ENCODE data around the gene HENMT1. TPM values are rescaled to one million over a fixed set of nuclear protein-coding genes. Genes with fewer than 3 reads are reported as not detected.

The HENMT1 gene
- polyA plus RNA-seq (2013) = 2.0 and 2.1 TPM in 2 replicates

GRCh38 chr1:108661030-108661609 is at the start of gene HENMT1:
HENMT1 (minus strand) TSS chr1:108661093; CDS start chr1:108659884, 1,209 bp downstream.
- Histone ChIP-seq H3K79me2 (ENCODE audit: control insufficient read depth, insufficient read depth, low read length, poor library complexity) (peaks cover 5% of the 10 kb centered on the region), H2BK12ac (ENCODE audit: low read length) (peak within 1 kb of the TSS; percentile 56), H2AFZ (ENCODE audit: insufficient read depth, low read length, poor library complexity) (peak within 1 kb of the TSS; percentile 99), H4K91ac (ENCODE audit: low read depth, low read length) (peak within 1 kb of the TSS; percentile 94), H2BK120ac (ENCODE audit: insufficient read depth, low read length, poor library complexity) (peak within 1 kb of the TSS; percentile 86), H3K4me2 (ENCODE audit: low read length) (peak within 1 kb of the TSS; percentile 82), H3K36me3 (ENCODE audit: control insufficient read depth in 1 of 2, insufficient read depth in 2 of 2, low read length in 2 of 2) (no peaks in the 10 kb centered on the region), H3K79me1 (ENCODE audit: low read length) (peaks cover 7% of the 10 kb centered on the region), H3K14ac (ENCODE audit: low read length) (peak within 1 kb of the TSS; percentile 96), H3K9me3 (ENCODE audit: insufficient read depth, low read depth, low read length) (no peaks in the 10 kb centered on the region), H3K4ac (ENCODE audit: low read depth, low read length) (peak within 1 kb of the TSS; percentile 77), H2AK5ac (ENCODE audit: low read length) (peak within 1 kb of the TSS; percentile 32), H3K27me3 (ENCODE audit: insufficient read depth, low read length) (no peaks in the 10 kb centered on the region), H4K8ac (ENCODE audit: low read depth, low read length) (peak within 1 kb of the TSS; percentile 99), H3K23ac (ENCODE audit: low read length) (no peak within 1 kb of the TSS), H2BK5ac (ENCODE audit: low read depth, low read length, poor library complexity) (peak within 1 kb of the TSS; percentile 31), H3K9ac (ENCODE audit: low read length) (peak within 1 kb of the TSS; percentile 62), H3K4me3 (ENCODE audit: low read depth, low read length) (peak within 1 kb of the TSS; percentile 71), H3K4me1 (ENCODE audit: control insufficient read depth in 1 of 2, insufficient read depth in 2 of 2, low read length in 2 of 2) (peaks cover 5% of the 10 kb centered on the region in 2 experiments), H3K27ac (ENCODE audit: low read depth, low read length) (no peak within 1 kb of the TSS), H3K18ac (ENCODE audit: low read length) (peak within 1 kb of the TSS; percentile 98), H4K12ac (ENCODE audit: low read depth, low read length) (peak within 1 kb of the TSS; percentile 91)
- peak; percentile 59 to 75 for DNase-seq
- no CpG with 5 or more reads among the region's 81 CpGs for WGBS (ENCODE audit: extremely low coverage, insufficient coverage, insufficient read length)

GRCh38 chr1:108708691-108709660 is 48.1 kb upstream of the HENMT1 start:
- Histone ChIP-seq H3K4me1 (ENCODE audit: control insufficient read depth in 1 of 2, insufficient read depth in 2 of 2, low read length in 2 of 2) (no peaks in the 10 kb centered on the region), H3K4ac (ENCODE audit: low read depth, low read length) (no peak overlapping the region), H2BK5ac (ENCODE audit: low read depth, low read length, poor library complexity) (no peak overlapping the region), H3K36me3 (ENCODE audit: control insufficient read depth in 1 of 2, insufficient read depth in 2 of 2, low read length in 2 of 2) (no peaks in the 10 kb centered on the region), H3K23ac (ENCODE audit: low read length) (no peak overlapping the region), H3K14ac (ENCODE audit: low read length) (no peak overlapping the region), H4K91ac (ENCODE audit: low read depth, low read length) (no peak overlapping the region), H2AFZ (ENCODE audit: insufficient read depth, low read length, poor library complexity) (no peak overlapping the region), H3K4me3 (ENCODE audit: low read depth, low read length) (no peak overlapping the region), H3K27ac (ENCODE audit: low read depth, low read length) (no peak overlapping the region), H3K4me2 (ENCODE audit: low read length) (no peak overlapping the region), H3K79me1 (ENCODE audit: low read length) (no peaks in the 10 kb centered on the region), H2AK5ac (ENCODE audit: low read length) (no peak overlapping the region), H3K18ac (ENCODE audit: low read length) (no peak overlapping the region), H4K8ac (ENCODE audit: low read depth, low read length) (no peak overlapping the region), H2BK120ac (ENCODE audit: insufficient read depth, low read length, poor library complexity) (no peak overlapping the region), H3K9me3 (ENCODE audit: insufficient read depth, low read depth, low read length) (no peaks in the 10 kb centered on the region), H3K27me3 (ENCODE audit: insufficient read depth, low read length) (no peaks in the 10 kb centered on the region), H4K12ac (ENCODE audit: low read depth, low read length) (no peak overlapping the region), H3K79me2 (ENCODE audit: control insufficient read depth, insufficient read depth, low read length, poor library complexity) (no peaks in the 10 kb centered on the region), H3K9ac (ENCODE audit: low read length) (no peak overlapping the region), H2BK12ac (ENCODE audit: low read length) (no peak overlapping the region)
- DNase-seq = no peak
- WGBS (ENCODE audit: extremely low coverage, insufficient coverage, insufficient read length) = no CpG with 5 or more reads among the region's 7 CpGs

GRCh38 chr1:108706643-108707042 is 45.8 kb upstream of the HENMT1 start:
- Histone ChIP-seq H3K4me3 (ENCODE audit: low read depth, low read length) (no peak overlapping the region), H2AFZ (ENCODE audit: insufficient read depth, low read length, poor library complexity) (no peak overlapping the region), H4K8ac (ENCODE audit: low read depth, low read length) (no peak overlapping the region), H3K9me3 (ENCODE audit: insufficient read depth, low read depth, low read length) (no peaks in the 10 kb centered on the region), H3K27me3 (ENCODE audit: insufficient read depth, low read length) (no peaks in the 10 kb centered on the region), H3K79me2 (ENCODE audit: control insufficient read depth, insufficient read depth, low read length, poor library complexity) (no peaks in the 10 kb centered on the region), H3K36me3 (ENCODE audit: control insufficient read depth in 1 of 2, insufficient read depth in 2 of 2, low read length in 2 of 2) (peaks cover 2 to 3% of the 10 kb centered on the region in 2 experiments), H3K27ac (ENCODE audit: low read depth, low read length) (no peak overlapping the region), H2BK12ac (ENCODE audit: low read length) (no peak overlapping the region), H3K4ac (ENCODE audit: low read depth, low read length) (no peak overlapping the region), H2BK120ac (ENCODE audit: insufficient read depth, low read length, poor library complexity) (no peak overlapping the region), H3K79me1 (ENCODE audit: low read length) (no peaks in the 10 kb centered on the region), H3K23ac (ENCODE audit: low read length) (no peak overlapping the region), H4K91ac (ENCODE audit: low read depth, low read length) (no peak overlapping the region), H4K12ac (ENCODE audit: low read depth, low read length) (no peak overlapping the region), H3K14ac (ENCODE audit: low read length) (no peak overlapping the region), H3K4me2 (ENCODE audit: low read length) (no peak overlapping the region), H2BK5ac (ENCODE audit: low read depth, low read length, poor library complexity) (no peak overlapping the region), H3K4me1 (ENCODE audit: control insufficient read depth in 1 of 2, insufficient read depth in 2 of 2, low read length in 2 of 2) (no peaks in the 10 kb centered on the region), H3K9ac (ENCODE audit: low read length) (no peak overlapping the region), H3K18ac (ENCODE audit: low read length) (no peak overlapping the region), H2AK5ac (ENCODE audit: low read length) (no peak overlapping the region)
- no CpG with 5 or more reads among the region's 3 CpGs for WGBS (ENCODE audit: extremely low coverage, insufficient coverage, insufficient read length)
- DNase-seq = no peak

- no peak overlapping the region for H2BK5ac ChIP-seq (ENCODE audit: low read depth, low read length, poor library complexity)
- no peak for DNase-seq
- no peak overlapping the region for H4K8ac ChIP-seq (ENCODE audit: low read depth, low read length)
- H2AK5ac ChIP-seq (ENCODE audit: low read length) = no peak overlapping the region
- H4K91ac ChIP-seq (ENCODE audit: low read depth, low read length) = no peak overlapping the region
- H2BK120ac ChIP-seq (ENCODE audit: insufficient read depth, low read length, poor library complexity) = no peak overlapping the region
- H3K27ac ChIP-seq (ENCODE audit: low read depth, low read length) = no peak overlapping the region
- no peaks in the 10 kb centered on the region for H3K9me3 ChIP-seq (ENCODE audit: insufficient read depth, low read depth, low read length)
- H3K27me3 ChIP-seq (ENCODE audit: insufficient read depth, low read length) = no peaks in the 10 kb centered on the region
- no peak overlapping the region for H3K4ac ChIP-seq (ENCODE audit: low read depth, low read length)
- H3K79me2 ChIP-seq (ENCODE audit: control insufficient read depth, insufficient read depth, low read length, poor library complexity) = no peaks in the 10 kb centered on the region
- no peak overlapping the region for H3K4me2 ChIP-seq (ENCODE audit: low read length)
- H2AFZ ChIP-seq (ENCODE audit: insufficient read depth, low read length, poor library complexity) = no peak overlapping the region
- no peaks in the 10 kb centered on the region for H3K79me1 ChIP-seq (ENCODE audit: low read length)
- no CpG with 5 or more reads among the region's 2 CpGs for WGBS (ENCODE audit: extremely low coverage, insufficient coverage, insufficient read length)
- H3K18ac ChIP-seq (ENCODE audit: low read length) = no peak overlapping the region
- no peak overlapping the region for H4K12ac ChIP-seq (ENCODE audit: low read depth, low read length)
- H3K4me1 ChIP-seq (ENCODE audit: control insufficient read depth in 1 of 2, insufficient read depth in 2 of 2, low read length in 2 of 2) = no peaks in the 10 kb centered on the region
- H2BK12ac ChIP-seq (ENCODE audit: low read length) = no peak overlapping the region
- H3K14ac ChIP-seq (ENCODE audit: low read length) = no peak overlapping the region
- no peak overlapping the region for H3K4me3 ChIP-seq (ENCODE audit: low read depth, low read length)
- H3K9ac ChIP-seq (ENCODE audit: low read length) = no peak overlapping the region
- no peak overlapping the region for H3K23ac ChIP-seq (ENCODE audit: low read length)
- H3K36me3 ChIP-seq (ENCODE audit: control insufficient read depth in 1 of 2, insufficient read depth in 2 of 2, low read length in 2 of 2) = peaks cover 3 to 6% of the 10 kb centered on the region in 2 experiments
Observed at GRCh38 chr1:108704496-108704895, 43.6 kb upstream of the HENMT1 start.

All from trophoblast cell (in vitro differentiated cells and primary cell).